CD4-positive, alpha-beta T cell treated with Interleukin-12 subunit alpha and Interleukin-12 subunit beta, for 1 hour (primary cell): ENCODE measurements around the gene FGGY.
A peak's percentile ranks its signal among the peaks of the same experiment; 100 is the strongest.
"Not testable (repeated sequence)": the region's sequence is repeated elsewhere in the genome, so short reads cannot be mapped to it uniquely, and the experiment has no call there.

Experiments
- DNase-seq: peaks from one replicate; pipeline ENCODE4 v3.0.0-alpha.2; 2020

FGGY gene

GRCh38 chr1:59556802-59557548 lies 260.1 kb downstream of the FGGY start:
- DNase-seq = no peak

- DNase-seq = no peak
Observed at GRCh38 chr1:59557549-59557885, 260.6 kb downstream of the FGGY start.

- not testable (repeated sequence) for DNase-seq
Observed at GRCh38 chr1:59558580-59558979, 261.7 kb downstream of the FGGY start.

- DNase-seq = no peak
Observed at GRCh38 chr1:59560807-59561450, 264.0 kb downstream of the FGGY start.

GRCh38 chr1:59561796-59562195 lies 264.9 kb downstream of the FGGY start:
- no peak for DNase-seq

- DNase-seq = no peak
Observed at GRCh38 chr1:59564192-59564891, 267.4 kb downstream of the FGGY start.

- no peak for DNase-seq
Observed at GRCh38 chr1:59565611-59566410, 268.9 kb downstream of the FGGY start.

GRCh38 chr1:59568158-59568935 lies 271.5 kb downstream of the FGGY start:
- DNase-seq = no peak

GRCh38 chr1:59569198-59569597 lies 272.3 kb downstream of the FGGY start:
- no peak for DNase-seq

GRCh38 chr1:59570524-59570923 lies 273.6 kb downstream of the FGGY start:
- DNase-seq = peak; percentile 46

GRCh38 chr1:59574085-59574484 lies 277.2 kb downstream of the FGGY start:
- DNase-seq = no peak

GRCh38 chr1:59577774-59578173 lies 280.9 kb downstream of the FGGY start:
- no peak for DNase-seq

GRCh38 chr1:59579222-59579621 lies 282.3 kb downstream of the FGGY start:
- DNase-seq = no peak

GRCh38 chr1:59580257-59580656 lies 283.4 kb downstream of the FGGY start:
- DNase-seq = no peak

GRCh38 chr1:59592410-59592809 lies 295.5 kb downstream of the FGGY start:
- not testable (repeated sequence) for DNase-seq

GRCh38 chr1:59592924-59593323 lies 296.0 kb downstream of the FGGY start:
- DNase-seq = no peak

- DNase-seq = no peak
Observed at GRCh38 chr1:59593798-59594790, 297.2 kb downstream of the FGGY start.

- no peak for DNase-seq
Observed at GRCh38 chr1:59595774-59596173, 298.9 kb downstream of the FGGY start.

- DNase-seq = no peak
Observed at GRCh38 chr1:59596432-59596831, 299.5 kb downstream of the FGGY start.

GRCh38 chr1:59596956-59597355 lies 300.1 kb downstream of the FGGY start:
- no peak for DNase-seq
